OCI-LY1 (cell line): ENCODE data around the gene CCDC73.
"Not testable (repeated sequence)": the region's sequence is repeated elsewhere in the genome, so short reads cannot be mapped to it uniquely, and the experiment has no call there.

Experiments used
- H2AFZ ChIP-seq: fragments of 200-600 bp; sonication (generic), shearing (Covaris generic); 2 replicates; pipeline ENCODE4 v1.6.0; 2014; ENCODE audit warnings: antibody characterized with exemption, mild to moderate bottlenecking, low read length
- H3F3A ChIP-seq: fragments of 200-600 bp; sonication (generic), shearing (Covaris generic); 2 replicates; pipeline ENCODE4 v1.6.0; 2014; ENCODE audit warnings: mild to moderate bottlenecking, antibody characterized with exemption, low read length, moderate library complexity; ENCODE audit not compliant: insufficient read depth
- H3K27ac ChIP-seq: fragments of 200-600 bp; sonication (generic); 2 replicates; pipeline ENCODE4 v1.5.1; 2014; ENCODE audit warnings: low read length, mixed run types, mild to moderate bottlenecking, low read depth; ENCODE audit not compliant: poor library complexity, severe bottlenecking
- H3K27me3 ChIP-seq: fragments of 200-600 bp; sonication (generic); 2 replicates; pipeline ENCODE4 v1.6.0; 2014; ENCODE audit warnings: antibody characterized with exemption, mild to moderate bottlenecking, low read length, moderate library complexity; ENCODE audit not compliant: insufficient read depth
- H3K36me3 ChIP-seq: fragments of 200-600 bp; sonication (generic); 2 replicates; pipeline ENCODE4 v1.6.1; 2014; ENCODE audit warnings: mild to moderate bottlenecking, antibody characterized with exemption, low read length, moderate library complexity, mixed read lengths; ENCODE audit not compliant: insufficient read depth
- H3K4me1 ChIP-seq: fragments of 200-600 bp; sonication (generic); 2 replicates; pipeline ENCODE4 v1.5.1; 2014; ENCODE audit warnings: mild to moderate bottlenecking, low read length, moderate library complexity; ENCODE audit not compliant: insufficient read depth, severe bottlenecking
- H3K4me2 ChIP-seq: fragments of 200-600 bp; sonication (generic), shearing (Covaris generic); 2 replicates; pipeline ENCODE4 v1.6.1; 2014; ENCODE audit warnings: low read length
- H3K4me3 ChIP-seq: fragments of 200-600 bp; sonication (generic); 2 replicates; pipeline ENCODE4 v1.5.1; 2014; ENCODE audit warnings: low read length, low read depth, mild to moderate bottlenecking, mixed read lengths; ENCODE audit not compliant: poor library complexity, severe bottlenecking
- H3K79me2 ChIP-seq: fragments of 200-600 bp; shearing (Covaris generic); 2 replicates; pipeline ENCODE4 v1.6.1; 2016; ENCODE audit warnings: mixed run types, low read length, mixed read lengths; ENCODE audit not compliant: insufficient read depth
- H3K9ac ChIP-seq: fragments of 200-600 bp; sonication (generic), shearing (Covaris generic); 2 replicates; pipeline ENCODE4 v1.6.1; 2014; ENCODE audit warnings: mild to moderate bottlenecking, low read length, mixed read lengths
- H3K9me2 ChIP-seq: fragments of 200-600 bp; sonication (generic), shearing (Covaris generic); 2 replicates; pipeline ENCODE4 v1.6.1; 2014; ENCODE audit warnings: low read depth, mild to moderate bottlenecking, low read length, mixed read lengths
- H3K9me3 ChIP-seq: fragments of 200-600 bp; shearing (Covaris generic); 2 replicates; pipeline ENCODE4 v1.6.1; 2014; ENCODE audit warnings: low read length, mixed read lengths
- H4K20me1 ChIP-seq: fragments of 200-600 bp; sonication (generic), shearing (Covaris generic); 2 replicates; pipeline ENCODE4 v1.6.0; 2016; ENCODE audit warnings: mild to moderate bottlenecking, low read length; ENCODE audit not compliant: insufficient read depth
- EZH2 ChIP-seq: fragments of 200-600 bp; sonication (generic), shearing (Covaris generic); IDR thresholded peaks from 2 replicates; pipeline ENCODE4 v1.8.0; 2017; ENCODE audit warnings: borderline replicate concordance, mixed run types, mild to moderate bottlenecking, antibody characterized with exemption, low read length, moderate library complexity, mixed read lengths
- TF ChIP-seq, protein P1 (sequence below): fragments of 200-600 bp; sonication (generic), shearing (Covaris generic); IDR thresholded peaks from 2 replicates; pipeline ENCODE4 v1.5.1; 2017; ENCODE audit warnings: mild to moderate bottlenecking, antibody characterized with exemption, low read length, moderate library complexity, mixed read lengths

Gene CCDC73

DNA sequence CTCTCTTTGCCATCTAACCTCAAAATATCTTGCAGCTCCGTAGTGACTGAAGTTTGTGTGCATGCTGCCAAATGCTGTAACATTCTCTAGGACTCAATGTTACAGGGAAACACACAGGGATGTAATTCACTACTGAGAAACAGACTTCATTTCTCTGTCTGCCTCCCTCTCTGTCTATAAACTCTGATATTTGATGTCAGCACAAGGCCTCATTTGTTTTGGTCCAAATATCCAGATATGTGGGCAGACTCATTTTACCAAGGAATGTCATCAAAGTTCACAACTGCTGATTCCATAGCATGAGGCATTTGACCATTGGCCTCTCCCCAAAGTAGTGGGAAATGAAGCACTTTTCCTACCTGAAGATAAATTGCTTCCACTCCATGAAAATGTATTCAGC is 32.8 kb upstream of the CCDC73 start:
- no peak overlapping the region for H3K9ac ChIP-seq
- H3K79me2 ChIP-seq = no peaks in the 10 kb centered on the region
- H4K20me1 ChIP-seq = no peaks in the 10 kb centered on the region
- no peak overlapping the region for H3K4me2 ChIP-seq
- no peaks in the 10 kb centered on the region for H3K36me3 ChIP-seq
- no peak overlapping the region for H2AFZ ChIP-seq
- H3K27ac ChIP-seq = no peak overlapping the region
- H3K4me1 ChIP-seq = peaks cover 4% of the 10 kb centered on the region
- no peaks in the 10 kb centered on the region for H3K9me3 ChIP-seq
- H3K27me3 ChIP-seq = no peaks in the 10 kb centered on the region
- TF ChIP-seq, protein P1, sequence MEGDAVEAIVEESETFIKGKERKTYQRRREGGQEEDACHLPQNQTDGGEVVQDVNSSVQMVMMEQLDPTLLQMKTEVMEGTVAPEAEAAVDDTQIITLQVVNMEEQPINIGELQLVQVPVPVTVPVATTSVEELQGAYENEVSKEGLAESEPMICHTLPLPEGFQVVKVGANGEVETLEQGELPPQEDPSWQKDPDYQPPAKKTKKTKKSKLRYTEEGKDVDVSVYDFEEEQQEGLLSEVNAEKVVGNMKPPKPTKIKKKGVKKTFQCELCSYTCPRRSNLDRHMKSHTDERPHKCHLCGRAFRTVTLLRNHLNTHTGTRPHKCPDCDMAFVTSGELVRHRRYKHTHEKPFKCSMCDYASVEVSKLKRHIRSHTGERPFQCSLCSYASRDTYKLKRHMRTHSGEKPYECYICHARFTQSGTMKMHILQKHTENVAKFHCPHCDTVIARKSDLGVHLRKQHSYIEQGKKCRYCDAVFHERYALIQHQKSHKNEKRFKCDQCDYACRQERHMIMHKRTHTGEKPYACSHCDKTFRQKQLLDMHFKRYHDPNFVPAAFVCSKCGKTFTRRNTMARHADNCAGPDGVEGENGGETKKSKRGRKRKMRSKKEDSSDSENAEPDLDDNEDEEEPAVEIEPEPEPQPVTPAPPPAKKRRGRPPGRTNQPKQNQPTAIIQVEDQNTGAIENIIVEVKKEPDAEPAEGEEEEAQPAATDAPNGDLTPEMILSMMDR = no peak
- no peak for TF ChIP-seq EZH2
- H3K4me3 ChIP-seq = no peak overlapping the region
- no peaks in the 10 kb centered on the region for H3K9me2 ChIP-seq
- H3F3A ChIP-seq = no peaks in the 10 kb centered on the region

DNA sequence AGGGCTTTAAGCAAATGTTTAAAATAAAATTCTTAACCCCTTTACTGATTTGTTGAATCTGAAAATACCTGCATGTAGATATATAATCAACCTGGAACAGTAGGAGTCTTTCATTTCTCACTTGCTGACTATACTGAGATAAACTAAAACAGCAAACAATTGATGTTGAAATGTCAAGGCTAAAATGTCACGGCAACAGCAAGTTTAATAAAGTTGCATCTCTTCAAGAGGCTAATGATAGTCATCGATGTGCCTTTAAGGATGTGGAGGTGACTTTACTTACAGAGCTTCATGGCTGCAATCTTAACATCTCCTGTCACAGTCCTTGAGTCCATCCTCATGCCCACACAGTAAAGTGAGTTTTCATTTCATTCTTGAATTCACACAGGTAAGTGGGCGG is 31.7 kb upstream of the CCDC73 start:
- H3K9me3 ChIP-seq = no peaks in the 10 kb centered on the region
- no peaks in the 10 kb centered on the region for H3K79me2 ChIP-seq
- no peaks in the 10 kb centered on the region for H3K36me3 ChIP-seq
- no peak overlapping the region for H3K4me2 ChIP-seq
- no peak overlapping the region for H2AFZ ChIP-seq
- no peak overlapping the region for H3K9ac ChIP-seq
- H3K4me1 ChIP-seq = peaks cover 4% of the 10 kb centered on the region
- H3K9me2 ChIP-seq = no peaks in the 10 kb centered on the region
- TF ChIP-seq EZH2 = no peak
- TF ChIP-seq, protein P1 = no peak
- no peaks in the 10 kb centered on the region for H3K27me3 ChIP-seq
- H3K4me3 ChIP-seq = no peak overlapping the region
- no peak overlapping the region for H3K27ac ChIP-seq
- H3F3A ChIP-seq = no peaks in the 10 kb centered on the region
- H4K20me1 ChIP-seq = no peaks in the 10 kb centered on the region

DNA sequence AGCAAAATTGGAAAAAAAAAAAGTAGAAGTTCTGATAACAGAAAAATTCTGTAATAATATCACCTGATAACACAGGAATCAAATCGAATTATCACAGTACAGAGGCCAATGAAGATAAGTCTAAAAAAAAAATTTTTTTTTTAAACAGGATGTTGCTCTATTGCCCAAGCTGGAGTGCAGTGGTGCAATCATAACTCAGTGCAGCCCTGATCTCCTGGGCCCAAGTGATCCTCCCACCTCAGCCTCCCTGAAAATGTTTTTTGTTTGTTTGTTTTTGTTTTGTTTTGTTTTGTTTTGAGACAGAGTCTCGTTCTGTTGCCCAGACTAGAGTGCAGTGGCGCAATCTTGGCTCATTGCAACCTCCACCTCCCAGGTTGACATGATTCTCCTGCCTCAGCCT is 29.2 kb upstream of the CCDC73 start:
- not testable (repeated sequence) for H3K36me3 ChIP-seq, H4K20me1 ChIP-seq, H3K4me3 ChIP-seq, H3K9ac ChIP-seq, H3K9me2 ChIP-seq, H2AFZ ChIP-seq, H3K9me3 ChIP-seq, H3K4me2 ChIP-seq, H3K27me3 ChIP-seq, H3K79me2 ChIP-seq, H3F3A ChIP-seq, H3K27ac ChIP-seq, H3K4me1 ChIP-seq

DNA sequence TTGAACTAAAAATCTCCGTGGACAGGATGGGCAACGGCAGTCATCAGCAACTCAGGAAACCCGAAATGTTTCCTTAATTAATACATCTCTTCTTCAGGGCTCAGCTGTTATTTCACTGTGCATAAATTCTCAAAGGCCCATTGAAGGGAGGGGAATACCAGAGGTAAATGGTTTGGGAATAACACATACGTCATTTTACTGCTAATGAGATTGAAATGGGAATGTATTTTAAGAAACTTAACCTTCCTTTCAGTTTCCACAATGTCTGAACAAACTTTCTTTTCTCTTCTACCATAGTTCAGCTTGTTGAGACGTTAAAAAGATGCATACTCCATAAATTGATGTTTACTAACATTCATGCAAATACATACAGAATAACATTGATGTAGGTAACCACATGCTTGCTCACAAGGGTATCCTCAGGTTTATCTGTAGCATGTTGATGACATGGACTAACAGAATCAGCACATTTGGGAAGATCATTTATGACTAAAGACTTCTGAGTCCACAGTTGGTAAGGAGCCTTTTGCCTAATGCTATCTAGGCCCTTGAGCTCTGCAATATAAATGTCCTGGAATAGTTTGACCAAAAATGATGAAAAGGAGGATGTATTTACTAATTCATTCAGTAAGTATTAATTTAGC is 27.6 kb upstream of the CCDC73 start:
- H3K4me2 ChIP-seq = no peak overlapping the region
- H3K9me3 ChIP-seq = no peaks in the 10 kb centered on the region

More for the DNA sequence above, 27.6 kb upstream of the CCDC73 start:
- Histone ChIP-seq H2AFZ (no peak overlapping the region), H3K79me2 (no peaks in the 10 kb centered on the region), H3K4me3 (no peak overlapping the region), H4K20me1 (no peaks in the 10 kb centered on the region), H3K27me3 (no peaks in the 10 kb centered on the region), H3K36me3 (no peaks in the 10 kb centered on the region), H3K4me1 (no peaks in the 10 kb centered on the region), H3K27ac (no peak overlapping the region), H3K9ac (no peak overlapping the region), H3K9me2 (no peaks in the 10 kb centered on the region), H3F3A (no peaks in the 10 kb centered on the region)
- TF ChIP-seq EZH2 = no peak
- TF ChIP-seq, protein P1 = no peak
